Mesothelial cell of epicardium (in vitro differentiated cells): ENCODE results near the gene SAC3D1. TPM values are rescaled to one million over a fixed set of nuclear protein-coding genes. Genes with fewer than 3 reads are reported as not detected.

ENCODE experiments used
- DNase-seq, 2 experiments: peaks; one replicate each; pipeline ENCODE4 v3.0.0; 2021; ENCODE audit warnings: low spot score in 2 of 2; ENCODE audit not compliant: unreplicated experiment in 2 of 2
- H3K27ac Mint-ChIP-seq: 2 replicates; pipeline ENCODE4 v1.8.0; 2021; ENCODE audit warnings: mixed read lengths
- H3K27me3 Mint-ChIP-seq: 2 replicates; pipeline ENCODE4 v1.8.0; 2021; ENCODE audit warnings: low read depth, mixed read lengths
- H3K36me3 Mint-ChIP-seq: 2 replicates; pipeline ENCODE4 v1.8.0; 2021; ENCODE audit warnings: mixed read lengths
- H3K4me1 Mint-ChIP-seq: 2 replicates; pipeline ENCODE4 v1.8.0; 2021; ENCODE audit warnings: mixed read lengths
- H3K4me3 Mint-ChIP-seq: 2 replicates; pipeline ENCODE4 v1.8.0; 2021; ENCODE audit warnings: mild to moderate bottlenecking, moderate library complexity, mixed read lengths
- H3K9me3 Mint-ChIP-seq: 2 replicates; pipeline ENCODE4 v1.8.0; 2021; ENCODE audit warnings: mixed read lengths
- total RNA-seq: library from RNA; stranded (reverse); gene quantifications from 3 replicates; pipeline ENCODE4 v1.2.1, GENCODE V29; 2021
- TF ChIP-seq, protein P1 (sequence below): fragments of 200-600 bp; sonication (generic); IDR thresholded peaks from one replicate; pipeline ENCODE4 v1.5.0; 2021; ENCODE audit warnings: antibody characterized with exemption; ENCODE audit not compliant: unreplicated experiment

SAC3D1 gene
- total RNA-seq, 1 donor from 2014 or later, result 16.1 TPM

DNA sequence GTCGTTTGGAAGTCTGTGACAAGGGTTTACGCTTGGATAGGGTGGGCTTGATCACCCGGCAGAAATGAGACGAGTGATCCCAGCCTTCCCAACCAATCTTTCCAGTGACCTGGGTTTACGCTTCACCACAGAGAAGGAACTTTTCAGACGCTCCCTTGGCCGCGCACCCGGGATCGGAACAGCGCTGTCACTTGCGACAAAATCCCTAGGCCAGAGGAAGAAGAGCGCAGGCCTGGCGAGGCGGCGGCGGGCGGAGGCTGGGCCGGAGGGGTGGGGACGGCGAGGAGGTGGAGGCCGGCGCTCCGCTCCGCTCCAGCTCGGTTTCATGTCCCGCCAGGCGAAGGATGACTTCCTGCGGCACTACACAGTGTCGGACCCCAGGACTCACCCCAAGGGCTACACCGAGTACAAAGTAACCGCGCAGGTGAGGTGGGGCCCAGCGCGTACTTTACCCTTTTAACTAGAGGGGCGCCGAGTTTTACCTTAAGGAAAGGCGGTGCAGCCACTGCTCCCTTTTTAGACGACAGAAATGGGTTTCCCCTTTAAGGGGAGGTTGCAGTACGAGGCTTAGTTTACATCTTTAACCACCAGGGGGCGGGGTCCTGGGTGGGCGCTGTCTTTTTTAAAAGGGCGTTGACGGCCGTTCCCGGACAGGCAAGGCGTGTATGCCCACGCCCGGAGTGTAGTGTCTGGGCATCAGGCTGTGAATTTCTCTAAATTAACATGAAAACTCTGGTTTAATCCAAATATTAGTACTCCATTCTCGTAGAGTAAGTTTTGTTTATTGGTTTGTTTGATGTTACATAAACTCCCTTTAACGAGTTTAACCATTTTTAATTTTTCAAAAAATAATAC lies 13.6 kb upstream of the SAC3D1 start, which contains the start of gene SNX15:
Gene SNX15 (plus strand): TSS at position 227 of the 855 bp plus-strand sequence. CDS start 99 bp downstream, at position 326.
- H3K4me3 Mint-ChIP-seq, result peak within 1 kb of the TSS; percentile 71
- no peaks in the 10 kb centered on the region for H3K27me3 Mint-ChIP-seq
- DNase-seq, result peak; percentile 77 to 89
- peak within 1 kb of the TSS; percentile 90 for H3K27ac Mint-ChIP-seq
- H3K9me3 Mint-ChIP-seq, result no peaks in the 10 kb centered on the region
- TF ChIP-seq, protein P1, sequence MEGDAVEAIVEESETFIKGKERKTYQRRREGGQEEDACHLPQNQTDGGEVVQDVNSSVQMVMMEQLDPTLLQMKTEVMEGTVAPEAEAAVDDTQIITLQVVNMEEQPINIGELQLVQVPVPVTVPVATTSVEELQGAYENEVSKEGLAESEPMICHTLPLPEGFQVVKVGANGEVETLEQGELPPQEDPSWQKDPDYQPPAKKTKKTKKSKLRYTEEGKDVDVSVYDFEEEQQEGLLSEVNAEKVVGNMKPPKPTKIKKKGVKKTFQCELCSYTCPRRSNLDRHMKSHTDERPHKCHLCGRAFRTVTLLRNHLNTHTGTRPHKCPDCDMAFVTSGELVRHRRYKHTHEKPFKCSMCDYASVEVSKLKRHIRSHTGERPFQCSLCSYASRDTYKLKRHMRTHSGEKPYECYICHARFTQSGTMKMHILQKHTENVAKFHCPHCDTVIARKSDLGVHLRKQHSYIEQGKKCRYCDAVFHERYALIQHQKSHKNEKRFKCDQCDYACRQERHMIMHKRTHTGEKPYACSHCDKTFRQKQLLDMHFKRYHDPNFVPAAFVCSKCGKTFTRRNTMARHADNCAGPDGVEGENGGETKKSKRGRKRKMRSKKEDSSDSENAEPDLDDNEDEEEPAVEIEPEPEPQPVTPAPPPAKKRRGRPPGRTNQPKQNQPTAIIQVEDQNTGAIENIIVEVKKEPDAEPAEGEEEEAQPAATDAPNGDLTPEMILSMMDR, result peak; percentile 93
- no peaks in the 10 kb centered on the region for H3K36me3 Mint-ChIP-seq
- peaks cover 9% of the 10 kb centered on the region for H3K4me1 Mint-ChIP-seq

DNA sequence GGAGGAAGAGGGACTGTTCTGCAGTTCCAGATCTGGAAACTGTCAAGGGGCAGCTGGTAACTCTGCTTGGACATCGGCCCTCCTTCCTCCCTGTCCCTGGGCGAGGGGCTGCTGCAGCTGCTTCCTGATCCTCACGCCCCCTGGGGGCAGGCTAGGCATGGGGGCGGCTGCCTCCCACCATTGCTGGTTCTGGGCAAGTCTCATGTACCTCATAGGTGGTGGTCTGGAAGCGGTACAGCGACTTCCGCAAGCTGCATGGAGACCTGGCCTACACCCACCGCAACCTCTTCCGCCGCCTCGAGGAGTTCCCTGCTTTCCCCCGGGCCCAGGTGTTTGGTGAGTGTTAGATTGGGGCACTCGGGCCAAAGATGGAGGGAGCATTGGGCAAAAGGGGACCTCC lies 8.8 kb upstream of the SAC3D1 start:
- Mint-ChIP-seq H3K4me3 (no peak overlapping the region), H3K9me3 (no peaks in the 10 kb centered on the region), H3K27me3 (no peaks in the 10 kb centered on the region), H3K36me3 (peaks cover 7% of the 10 kb centered on the region), H3K4me1 (peaks cover 9% of the 10 kb centered on the region), H3K27ac (no peak overlapping the region)
- TF ChIP-seq, protein P1, result no peak
- DNase-seq, result no peak

GRCh38 chr11:65034423-65034822 lies 6.6 kb upstream of the SAC3D1 start:
- no peak overlapping the region for H3K27ac Mint-ChIP-seq
- no peak overlapping the region for H3K4me3 Mint-ChIP-seq
- no peaks in the 10 kb centered on the region for H3K27me3 Mint-ChIP-seq
- no peaks in the 10 kb centered on the region for H3K4me1 Mint-ChIP-seq
- H3K36me3 Mint-ChIP-seq, result peaks cover 7% of the 10 kb centered on the region
- DNase-seq, result no peak
- H3K9me3 Mint-ChIP-seq, result no peaks in the 10 kb centered on the region
- TF ChIP-seq, protein P1, result no peak

GRCh38 chr11:65035579-65035978 lies 5.4 kb upstream of the SAC3D1 start:
- TF ChIP-seq, protein P1, result no peak
- Mint-ChIP-seq H3K36me3 (peaks cover 7% of the 10 kb centered on the region), H3K4me3 (no peak overlapping the region), H3K9me3 (no peaks in the 10 kb centered on the region), H3K27me3 (no peaks in the 10 kb centered on the region), H3K27ac (no peak overlapping the region), H3K4me1 (peaks cover 1% of the 10 kb centered on the region)
- DNase-seq, result no peak

DNA sequence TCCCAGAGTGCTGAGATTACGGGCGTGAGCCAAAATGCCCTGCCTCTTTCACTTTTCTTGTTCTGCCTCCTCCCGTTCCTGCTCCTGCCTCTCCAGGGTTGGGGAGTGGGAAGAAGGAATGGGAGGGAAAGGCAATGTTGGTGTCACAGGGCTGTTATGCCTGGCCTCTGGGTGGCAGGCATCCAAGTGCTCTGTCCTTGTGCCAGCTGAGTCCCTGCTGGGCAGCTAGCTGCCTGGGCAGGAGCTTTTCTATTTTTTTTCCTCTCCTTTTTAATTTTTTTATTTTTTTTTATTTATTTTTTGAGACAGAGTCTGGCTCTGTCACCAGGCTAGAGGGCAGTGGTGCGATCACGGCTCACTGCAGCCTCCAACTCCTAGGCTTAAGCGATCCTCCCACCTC lies 4.1 kb upstream of the SAC3D1 start:
- Mint-ChIP-seq H3K27ac (no peak overlapping the region), H3K4me1 (peaks cover 6% of the 10 kb centered on the region), H3K36me3 (peaks cover 7% of the 10 kb centered on the region), H3K4me3 (no peak overlapping the region), H3K27me3 (no peaks in the 10 kb centered on the region), H3K9me3 (no peaks in the 10 kb centered on the region)
- DNase-seq, result no peak
- TF ChIP-seq, protein P1, result no peak
